ENCODE results near the gene GPRASP2. TPM values are rescaled to one million over a fixed set of nuclear protein-coding genes. Genes with fewer than 3 reads are reported as not detected.
A peak's percentile ranks its signal among the peaks of the same experiment; 100 is the strongest.

The GPRASP2 gene
- total RNA-seq, 2 donors from 2014 or later = 12.9 to 20.8 TPM

DNA sequence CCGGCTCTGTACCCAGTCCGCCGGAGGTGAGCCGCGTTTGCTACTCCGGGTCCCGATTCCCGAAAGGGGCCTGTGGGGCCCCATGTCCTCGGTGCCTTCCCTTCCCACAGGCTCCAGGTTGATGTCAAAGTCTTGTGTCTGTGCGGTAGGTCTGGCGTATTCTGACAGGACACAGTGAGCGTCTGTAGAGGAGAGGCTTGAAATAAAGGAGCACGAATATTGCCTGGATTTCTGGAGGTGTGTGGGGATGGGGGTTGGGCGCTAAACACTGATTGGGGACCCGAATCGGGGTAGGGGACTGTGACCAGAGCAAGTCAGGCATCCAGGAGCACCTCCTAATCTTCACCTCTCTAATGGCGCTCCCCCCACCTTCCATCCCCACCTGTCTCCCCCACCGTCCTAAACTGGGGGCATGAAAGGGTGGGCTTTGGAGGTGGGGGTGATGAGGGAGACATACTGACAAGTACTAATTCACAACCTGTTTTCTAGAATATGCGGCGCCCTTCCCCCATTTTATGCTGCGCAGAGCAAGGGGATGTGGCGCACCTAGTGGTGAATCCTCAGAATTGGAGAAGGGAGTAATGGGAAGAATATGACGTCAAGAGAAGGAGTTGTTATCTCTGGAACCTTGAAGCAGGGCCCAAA lies 855 bp downstream of the GPRASP2 start:
- H3K36me3 Mint-ChIP-seq (ENCODE audit: low read depth) = peaks cover 11% of the 10 kb centered on the region
- no peaks in the 10 kb centered on the region for H3K4me1 ChIP-seq (ENCODE audit: control insufficient read depth, insufficient read depth, low read length)
- H3K27me3 Mint-ChIP-seq (ENCODE audit: insufficient read depth) = peaks cover 6% of the 10 kb centered on the region
- TF ChIP-seq CTCF (conservative IDR thresholded peaks at IDR 0.05) = peak; percentile 79
- no peaks in the 10 kb centered on the region for H3K9me3 ChIP-seq (ENCODE audit: control insufficient read depth, low read length)
- peak overlapping the region; percentile 88 for H3K27ac Mint-ChIP-seq
- H3K9ac ChIP-seq (ENCODE audit: extremely low read depth, low read length, poor library complexity, severe bottlenecking) = peak overlapping the region; percentile 41
- peak overlapping the region; percentile 82 for H3K4me3 Mint-ChIP-seq
- peaks cover 5% of the 10 kb centered on the region for H3K27me3 ChIP-seq (ENCODE audit: control insufficient read depth, insufficient read depth, low read length, poor library complexity, severe bottlenecking)
- DNase-seq = peak; percentile 74
- H3K4me3 ChIP-seq (ENCODE audit: low read length) = peak overlapping the region; percentile 86
- 1% methylated on average over 15 of the region's 23 CpGs; no CpG with 5 or more reads in 1 of the 2 experiments for WGBS, 2 experiments (ENCODE audit: insufficient coverage in 1 of 2, insufficient read length in 1 of 2)
- no peaks in the 10 kb centered on the region for H3K36me3 ChIP-seq (ENCODE audit: control insufficient read depth, insufficient read depth, low read length)
- H3K4me1 Mint-ChIP-seq = peaks cover 3% of the 10 kb centered on the region
- peaks cover 59% of the 10 kb centered on the region for H3K9me3 Mint-ChIP-seq
- no peak overlapping the region for H3K27ac ChIP-seq (ENCODE audit: low read depth, low read length)

DNA sequence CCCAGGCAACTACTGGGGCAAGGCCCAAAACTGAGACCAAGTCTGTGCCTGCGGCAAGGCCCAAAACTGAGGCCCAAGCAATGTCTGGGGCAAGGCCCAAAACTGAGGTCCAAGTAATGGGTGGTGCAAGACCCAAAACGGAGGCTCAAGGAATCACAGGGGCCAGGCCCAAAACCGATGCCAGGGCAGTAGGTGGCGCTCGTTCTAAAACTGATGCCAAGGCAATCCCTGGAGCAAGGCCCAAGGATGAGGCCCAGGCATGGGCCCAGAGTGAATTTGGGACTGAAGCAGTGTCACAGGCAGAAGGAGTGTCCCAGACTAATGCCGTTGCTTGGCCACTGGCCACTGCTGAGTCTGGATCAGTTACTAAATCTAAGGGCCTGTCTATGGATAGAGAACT lies 2.7 kb downstream of the GPRASP2 start:
- 87 to 100% methylated on average over 4 to 6 of the region's 6 CpGs for WGBS, 2 experiments (ENCODE audit: insufficient coverage in 1 of 2, insufficient read length in 1 of 2)
- Histone ChIP-seq H3K36me3 (ENCODE audit: control insufficient read depth, insufficient read depth, low read length) (no peaks in the 10 kb centered on the region), H3K9me3 (ENCODE audit: control insufficient read depth, low read length) (no peaks in the 10 kb centered on the region), H3K27ac (ENCODE audit: low read depth, low read length) (no peak overlapping the region), H3K27me3 (ENCODE audit: control insufficient read depth, insufficient read depth, low read length, poor library complexity, severe bottlenecking) (no peaks in the 10 kb centered on the region), H3K4me3 (ENCODE audit: low read length) (no peak overlapping the region), H3K4me1 (ENCODE audit: control insufficient read depth, insufficient read depth, low read length) (no peaks in the 10 kb centered on the region), H3K9ac (ENCODE audit: extremely low read depth, low read length, poor library complexity, severe bottlenecking) (no peak overlapping the region)
- peak; percentile 20 for TF ChIP-seq CTCF (conservative IDR thresholded peaks at IDR 0.05)
- DNase-seq = peak; percentile 65
- H3K9me3 Mint-ChIP-seq = peaks cover 49% of the 10 kb centered on the region
- peaks cover 6% of the 10 kb centered on the region for H3K27me3 Mint-ChIP-seq (ENCODE audit: insufficient read depth)
- H3K4me1 Mint-ChIP-seq = peaks cover 3% of the 10 kb centered on the region
- H3K36me3 Mint-ChIP-seq (ENCODE audit: low read depth) = peaks cover 11% of the 10 kb centered on the region
- H3K27ac Mint-ChIP-seq = no peak overlapping the region
- H3K4me3 Mint-ChIP-seq = no peak overlapping the region

DNA sequence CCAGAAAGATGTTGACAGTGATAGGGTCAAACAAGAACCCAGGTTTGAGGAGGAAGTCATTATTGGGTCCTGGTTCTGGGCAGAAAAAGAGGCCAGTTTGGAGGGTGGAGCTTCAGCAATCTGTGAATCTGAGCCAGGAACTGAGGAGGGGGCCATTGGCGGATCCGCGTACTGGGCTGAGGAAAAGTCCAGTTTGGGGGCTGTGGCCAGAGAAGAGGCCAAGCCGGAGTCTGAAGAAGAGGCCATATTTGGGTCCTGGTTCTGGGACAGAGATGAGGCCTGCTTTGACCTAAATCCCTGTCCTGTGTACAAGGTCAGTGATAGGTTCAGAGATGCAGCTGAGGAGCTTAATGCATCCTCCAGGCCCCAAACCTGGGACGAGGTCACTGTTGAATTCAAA lies 3.7 kb downstream of the GPRASP2 start:
- H3K27ac Mint-ChIP-seq = no peak overlapping the region
- no peak for TF ChIP-seq CTCF (conservative IDR thresholded peaks at IDR 0.05)
- peaks cover 10% of the 10 kb centered on the region for H3K36me3 Mint-ChIP-seq (ENCODE audit: low read depth)

More for the DNA sequence above, 3.7 kb downstream of the GPRASP2 start:
- H3K27me3 ChIP-seq (ENCODE audit: control insufficient read depth, insufficient read depth, low read length, poor library complexity, severe bottlenecking) = no peaks in the 10 kb centered on the region
- no peaks in the 10 kb centered on the region for H3K36me3 ChIP-seq (ENCODE audit: control insufficient read depth, insufficient read depth, low read length)
- H3K4me1 ChIP-seq (ENCODE audit: control insufficient read depth, insufficient read depth, low read length) = no peaks in the 10 kb centered on the region
- DNase-seq = no peak
- peaks cover 51% of the 10 kb centered on the region for H3K9me3 Mint-ChIP-seq
- WGBS, 2 experiments (ENCODE audit: insufficient coverage in 1 of 2, insufficient read length in 1 of 2) = 94 to 100% methylated on average over 1 to 5 of the region's 5 CpGs
- no peaks in the 10 kb centered on the region for H3K9me3 ChIP-seq (ENCODE audit: control insufficient read depth, low read length)
- H3K4me3 ChIP-seq (ENCODE audit: low read length) = no peak overlapping the region
- H3K4me3 Mint-ChIP-seq = no peak overlapping the region
- H3K9ac ChIP-seq (ENCODE audit: extremely low read depth, low read length, poor library complexity, severe bottlenecking) = no peak overlapping the region
- H3K4me1 Mint-ChIP-seq = peaks cover 3% of the 10 kb centered on the region
- peaks cover 5% of the 10 kb centered on the region for H3K27me3 Mint-ChIP-seq (ENCODE audit: insufficient read depth)
- H3K27ac ChIP-seq (ENCODE audit: low read depth, low read length) = no peak overlapping the region
